ENCODE results near the gene COP1.

- TF ChIP-seq EZH2 (IDR thresholded peaks at IDR 0.05; ENCODE audit: low read depth, low read length, severe bottlenecking) (no peak), NANOG (IDR thresholded peaks at IDR 0.05; ENCODE audit: insufficient read depth, low read depth, low read length, poor library complexity, severe bottlenecking) (no peak)
Observed at GRCh38 chr1:176009951-176010350, 197.1 kb downstream of the COP1 start.
